ENCODE measurements around the gene SNCAIP.

DNA sequence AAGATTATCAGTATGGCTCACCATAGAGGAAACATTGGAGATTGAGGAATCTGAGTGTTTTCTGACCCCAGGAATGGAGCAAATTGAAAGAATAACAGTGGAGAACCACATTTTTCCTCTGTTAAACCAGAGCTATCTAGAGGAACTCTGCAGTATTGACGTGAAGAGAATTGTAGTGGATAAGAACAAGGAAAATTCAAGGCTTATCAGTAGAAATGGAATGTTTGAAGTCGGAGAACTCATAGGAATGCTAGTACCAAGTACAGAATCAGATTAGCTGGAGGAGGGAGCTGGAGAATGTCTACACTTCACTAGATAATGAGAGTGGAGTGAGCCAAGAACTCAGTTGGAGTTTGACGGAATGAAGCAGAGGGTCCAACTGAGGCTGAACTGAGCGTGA lies 50.3 kb downstream of the SNCAIP start:
- TF ChIP-seq, protein P1, sequence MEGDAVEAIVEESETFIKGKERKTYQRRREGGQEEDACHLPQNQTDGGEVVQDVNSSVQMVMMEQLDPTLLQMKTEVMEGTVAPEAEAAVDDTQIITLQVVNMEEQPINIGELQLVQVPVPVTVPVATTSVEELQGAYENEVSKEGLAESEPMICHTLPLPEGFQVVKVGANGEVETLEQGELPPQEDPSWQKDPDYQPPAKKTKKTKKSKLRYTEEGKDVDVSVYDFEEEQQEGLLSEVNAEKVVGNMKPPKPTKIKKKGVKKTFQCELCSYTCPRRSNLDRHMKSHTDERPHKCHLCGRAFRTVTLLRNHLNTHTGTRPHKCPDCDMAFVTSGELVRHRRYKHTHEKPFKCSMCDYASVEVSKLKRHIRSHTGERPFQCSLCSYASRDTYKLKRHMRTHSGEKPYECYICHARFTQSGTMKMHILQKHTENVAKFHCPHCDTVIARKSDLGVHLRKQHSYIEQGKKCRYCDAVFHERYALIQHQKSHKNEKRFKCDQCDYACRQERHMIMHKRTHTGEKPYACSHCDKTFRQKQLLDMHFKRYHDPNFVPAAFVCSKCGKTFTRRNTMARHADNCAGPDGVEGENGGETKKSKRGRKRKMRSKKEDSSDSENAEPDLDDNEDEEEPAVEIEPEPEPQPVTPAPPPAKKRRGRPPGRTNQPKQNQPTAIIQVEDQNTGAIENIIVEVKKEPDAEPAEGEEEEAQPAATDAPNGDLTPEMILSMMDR (IDR thresholded peaks at IDR 0.05) = no peak
- no peak for TF ChIP-seq POLR2A (IDR thresholded peaks at IDR 0.05)

All from lower leg skin (tissue), 3 donors.